Activated CD4-positive, alpha-beta T cell treated with anti-CD3 and anti-CD28 coated beads, Interleukin-2, amount 10 ng/mL, durations not matched to agents 7 days and 5 days (primary cell): ENCODE data around the gene SPPL3. TPM values are rescaled to one million over a fixed set of nuclear protein-coding genes. Genes with fewer than 3 reads are reported as not detected.
"Not testable (repeated sequence)": the region's sequence is repeated elsewhere in the genome, so short reads cannot be mapped to it uniquely, and the experiment has no call there.

ENCODE experiments used
- CTCF ChIA-PET: fragments of 350-600 bp; sonication (Branson Sonifier 250); formaldehyde crosslinking; loops from one replicate; lab custom pipeline; 2021; ENCODE audit warnings: antibody characterized with exemption; lab: Charles Lee
- POLR2A ChIA-PET: fragments of 350-600 bp; sonication (Branson Sonifier 250); formaldehyde crosslinking; loops from one replicate; lab custom pipeline; 2021; ENCODE audit warnings: antibody characterized with exemption; lab: Charles Lee
- DNase-seq: peaks from one replicate; pipeline ENCODE4 v3.0.0-alpha.2; 2020
- H3K27ac Mint-ChIP-seq: one replicate; pipeline ENCODE4 v1.8.0; 2021; ENCODE audit warnings: mild to moderate bottlenecking, moderate library complexity, mixed read lengths
- H3K27me3 Mint-ChIP-seq: one replicate; pipeline ENCODE4 v1.8.0; 2021; ENCODE audit warnings: mixed read lengths
- H3K36me3 Mint-ChIP-seq: one replicate; pipeline ENCODE4 v1.8.0; 2021; ENCODE audit warnings: low read depth, mixed read lengths
- H3K4me1 Mint-ChIP-seq: one replicate; pipeline ENCODE4 v1.8.0; 2021; ENCODE audit warnings: mixed read lengths
- H3K4me3 Mint-ChIP-seq: one replicate; pipeline ENCODE4 v1.8.0; 2021; ENCODE audit warnings: mild to moderate bottlenecking, moderate library complexity, mixed read lengths
- H3K9me3 Mint-ChIP-seq: one replicate; pipeline ENCODE4 v1.8.0; 2021; ENCODE audit warnings: mixed read lengths
- total RNA-seq, 2 experiments: library from RNA; stranded (reverse); gene quantifications; one replicate each; pipeline ENCODE4 v1.2.3, GENCODE V29; 2021

The SPPL3 gene
- total RNA-seq, 2 experiments from 2014 or later, result 31.9 to 43.0 TPM

GRCh38 chr12:120798696-120799095 lies 105.5 kb downstream of the SPPL3 start:
- Mint-ChIP-seq H3K27ac (no peak overlapping the region), H3K9me3 (peaks cover 36% of the 10 kb centered on the region), H3K4me1 (peaks cover 42% of the 10 kb centered on the region), H3K4me3 (no peak overlapping the region), H3K36me3 (peaks cover 43% of the 10 kb centered on the region), H3K27me3 (no peaks in the 10 kb centered on the region)
- ChIA-PET CTCF (interaction anchor here (1.7 kb wide), 1 partner anchor 31 kb away, joined by 4 read pairs; no protein-coding TSS in a partner anchor), POLR2A (no interaction called here)
- no peak for DNase-seq

GRCh38 chr12:120797677-120798642 lies 106.2 kb downstream of the SPPL3 start:
- ChIA-PET CTCF (no interaction called here), POLR2A (no interaction called here)
- Mint-ChIP-seq H3K36me3 (peaks cover 45% of the 10 kb centered on the region), H3K9me3 (peaks cover 39% of the 10 kb centered on the region), H3K27me3 (no peaks in the 10 kb centered on the region), H3K4me3 (no peak overlapping the region), H3K4me1 (peaks cover 38% of the 10 kb centered on the region), H3K27ac (no peak overlapping the region)
- no peak for DNase-seq

GRCh38 chr12:120795441-120796178 lies 108.5 kb downstream of the SPPL3 start:
- CTCF ChIA-PET, result interaction anchor here (0.5 to 1.0 kb wide), 4 partner anchors 11 to 90 kb away, joined by 3 to 4 read pairs (median 3); no protein-coding TSS in a partner anchor
- no peak overlapping the region for H3K4me3 Mint-ChIP-seq
- peaks cover 47% of the 10 kb centered on the region for H3K36me3 Mint-ChIP-seq
- no peak overlapping the region for H3K27ac Mint-ChIP-seq
- H3K27me3 Mint-ChIP-seq, result no peaks in the 10 kb centered on the region
- no peak for DNase-seq
- POLR2A ChIA-PET, result no interaction called here
- H3K4me1 Mint-ChIP-seq, result peaks cover 30% of the 10 kb centered on the region
- peaks cover 41% of the 10 kb centered on the region for H3K9me3 Mint-ChIP-seq

- Mint-ChIP-seq H3K9me3 (peaks cover 41% of the 10 kb centered on the region), H3K27me3 (no peaks in the 10 kb centered on the region), H3K27ac (no peak overlapping the region), H3K4me1 (peaks cover 18% of the 10 kb centered on the region), H3K4me3 (no peak overlapping the region), H3K36me3 (peaks cover 60% of the 10 kb centered on the region)
- no peak for DNase-seq
- ChIA-PET POLR2A (no interaction called here), CTCF (interaction anchor here (1.3 kb wide), 1 partner anchor 29 kb away, joined by 4 read pairs; no protein-coding TSS in a partner anchor)
These were observed 110.8 kb downstream of the SPPL3 start for GRCh38 chr12:120793357-120793756.

GRCh38 chr12:120792456-120792855 lies 111.7 kb downstream of the SPPL3 start:
- DNase-seq, H3K27me3 Mint-ChIP-seq, H3K4me3 Mint-ChIP-seq, H3K27ac Mint-ChIP-seq, H3K4me1 Mint-ChIP-seq, CTCF ChIA-PET: not testable (repeated sequence)
- H3K36me3 Mint-ChIP-seq, result peaks cover 54% of the 10 kb centered on the region
- POLR2A ChIA-PET, result interaction anchor here (0.7 kb wide), 1 partner anchor 170 kb away, joined by 8 read pairs; no protein-coding TSS in a partner anchor
- H3K9me3 Mint-ChIP-seq, result peaks cover 35% of the 10 kb centered on the region

- POLR2A ChIA-PET, result interaction anchor here (0.7 kb wide), 1 partner anchor 171 kb away, joined by 8 read pairs; no protein-coding TSS in a partner anchor
These were observed 112.4 kb downstream of the SPPL3 start for GRCh38 chr12:120791669-120792176.

GRCh38 chr12:120790114-120790513 lies 114.0 kb downstream of the SPPL3 start:
- no peaks in the 10 kb centered on the region for H3K27me3 Mint-ChIP-seq
- no peak overlapping the region for H3K27ac Mint-ChIP-seq
- ChIA-PET POLR2A (no interaction called here), CTCF (no interaction called here)
- H3K36me3 Mint-ChIP-seq, result peaks cover 35% of the 10 kb centered on the region
- peaks cover 15% of the 10 kb centered on the region for H3K9me3 Mint-ChIP-seq
- H3K4me1 Mint-ChIP-seq, result peaks cover 8% of the 10 kb centered on the region
- DNase-seq, result no peak
- H3K4me3 Mint-ChIP-seq, result no peak overlapping the region

More at GRCh38 chr12:120791669-120792176, 112.4 kb downstream of the SPPL3 start:
- CTCF ChIA-PET, result no interaction called here
- no peaks in the 10 kb centered on the region for H3K27me3 Mint-ChIP-seq
- H3K4me1 Mint-ChIP-seq, result peaks cover 8% of the 10 kb centered on the region
- no peak for DNase-seq
- H3K27ac Mint-ChIP-seq, result no peak overlapping the region
- H3K9me3 Mint-ChIP-seq, result peaks cover 29% of the 10 kb centered on the region
- H3K4me3 Mint-ChIP-seq, result no peak overlapping the region
- H3K36me3 Mint-ChIP-seq, result peaks cover 49% of the 10 kb centered on the region

GRCh38 chr12:120787889-120788288 lies 116.3 kb downstream of the SPPL3 start:
- Mint-ChIP-seq H3K9me3 (peaks cover 1% of the 10 kb centered on the region), H3K27me3 (no peaks in the 10 kb centered on the region), H3K36me3 (peaks cover 31% of the 10 kb centered on the region), H3K4me1 (peaks cover 16% of the 10 kb centered on the region), H3K27ac (no peak overlapping the region), H3K4me3 (no peak overlapping the region)
- CTCF ChIA-PET, result interaction anchor here (0.9 kb wide), 1 partner anchor 12 kb away, joined by 3 read pairs; no protein-coding TSS in a partner anchor
- POLR2A ChIA-PET, result no interaction called here
- DNase-seq, result no peak

- peaks cover 19% of the 10 kb centered on the region for H3K4me1 Mint-ChIP-seq
- no peak overlapping the region for H3K4me3 Mint-ChIP-seq
- no peaks in the 10 kb centered on the region for H3K9me3 Mint-ChIP-seq
- no peak overlapping the region for H3K27ac Mint-ChIP-seq
- H3K27me3 Mint-ChIP-seq, result no peaks in the 10 kb centered on the region
- ChIA-PET POLR2A (no interaction called here), CTCF (interaction anchor here (1.5 kb wide), 1 partner anchor 11 kb away, joined by 4 read pairs; no protein-coding TSS in a partner anchor)
- H3K36me3 Mint-ChIP-seq, result peaks cover 37% of the 10 kb centered on the region
- DNase-seq, result no peak
These were observed 119.4 kb downstream of the SPPL3 start for GRCh38 chr12:120784804-120785203.

GRCh38 chr12:120783197-120783596 lies 121.0 kb downstream of the SPPL3 start:
- H3K27me3 Mint-ChIP-seq, result no peaks in the 10 kb centered on the region
- ChIA-PET POLR2A (interaction anchor here (0.6 kb wide), 1 partner anchor 105 kb away, joined by 4 read pairs; no protein-coding TSS in a partner anchor), CTCF (interaction anchor here (1.2 to 1.3 kb wide), 2 partner anchors 17 to 81 kb away, joined by 3 to 4 read pairs; no protein-coding TSS in a partner anchor)
- H3K27ac Mint-ChIP-seq, result peak overlapping the region; percentile 36
- H3K4me1 Mint-ChIP-seq, result peaks cover 19% of the 10 kb centered on the region
- H3K4me3 Mint-ChIP-seq, result no peak overlapping the region
- no peak for DNase-seq
- H3K36me3 Mint-ChIP-seq, result peaks cover 28% of the 10 kb centered on the region
- H3K9me3 Mint-ChIP-seq, result no peaks in the 10 kb centered on the region

- H3K4me1 Mint-ChIP-seq, result peaks cover 20% of the 10 kb centered on the region
- no peak overlapping the region for H3K27ac Mint-ChIP-seq
- ChIA-PET POLR2A (no interaction called here), CTCF (no interaction called here)
- H3K4me3 Mint-ChIP-seq, result no peak overlapping the region
- peaks cover 10% of the 10 kb centered on the region for H3K36me3 Mint-ChIP-seq
- no peak for DNase-seq
- no peaks in the 10 kb centered on the region for H3K9me3 Mint-ChIP-seq
- no peaks in the 10 kb centered on the region for H3K27me3 Mint-ChIP-seq
These were observed 128.2 kb downstream of the SPPL3 start for GRCh38 chr12:120775862-120776552.
